Measurements from ENCODE around the gene CLSTN2.

CLSTN2 gene

GRCh38 chr3:140148824-140149390, 213.9 kb downstream of the CLSTN2 start:
- no peak for DNase-seq (ENCODE audit: low read depth, low spot score)

- no peak for DNase-seq (ENCODE audit: low read depth, low spot score)
Measured at GRCh38 chr3:140151321-140151720, 216.3 kb downstream of the CLSTN2 start.

- DNase-seq (ENCODE audit: low read depth, low spot score) = no peak
Measured at GRCh38 chr3:140152851-140153639, 218.1 kb downstream of the CLSTN2 start.

- DNase-seq (ENCODE audit: low read depth, low spot score) = no peak
Measured at GRCh38 chr3:140153736-140154135, 218.8 kb downstream of the CLSTN2 start.

- no peak for DNase-seq (ENCODE audit: low read depth, low spot score)
Measured at GRCh38 chr3:140157161-140157560, 222.2 kb downstream of the CLSTN2 start.

GRCh38 chr3:140159646-140160045, 224.7 kb downstream of the CLSTN2 start:
- DNase-seq (ENCODE audit: low read depth, low spot score) = no peak

DNA sequence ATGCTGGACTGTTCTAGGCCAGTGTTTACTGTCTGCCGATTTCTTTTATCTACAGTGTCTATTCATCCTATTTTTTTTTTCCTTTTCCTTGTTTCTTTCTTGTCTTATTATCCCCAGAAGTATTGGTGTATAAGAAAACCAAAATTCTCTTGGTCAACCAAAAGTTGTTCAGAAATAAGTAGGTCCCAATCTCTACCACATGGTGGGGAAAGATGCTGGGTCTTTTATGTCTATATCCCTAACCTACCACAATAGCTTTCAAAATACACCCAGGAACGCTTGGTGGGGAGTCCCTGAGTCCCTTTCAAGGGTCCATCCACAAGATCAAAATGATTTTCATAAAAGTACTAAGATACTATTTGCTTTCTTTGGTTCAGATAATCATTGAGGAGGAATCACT, 225.6 kb downstream of the CLSTN2 start:
- no peak for DNase-seq (ENCODE audit: low read depth, low spot score)

- no peak for DNase-seq (ENCODE audit: low read depth, low spot score)
Measured at GRCh38 chr3:140162551-140162950, 227.6 kb downstream of the CLSTN2 start.

DNA sequence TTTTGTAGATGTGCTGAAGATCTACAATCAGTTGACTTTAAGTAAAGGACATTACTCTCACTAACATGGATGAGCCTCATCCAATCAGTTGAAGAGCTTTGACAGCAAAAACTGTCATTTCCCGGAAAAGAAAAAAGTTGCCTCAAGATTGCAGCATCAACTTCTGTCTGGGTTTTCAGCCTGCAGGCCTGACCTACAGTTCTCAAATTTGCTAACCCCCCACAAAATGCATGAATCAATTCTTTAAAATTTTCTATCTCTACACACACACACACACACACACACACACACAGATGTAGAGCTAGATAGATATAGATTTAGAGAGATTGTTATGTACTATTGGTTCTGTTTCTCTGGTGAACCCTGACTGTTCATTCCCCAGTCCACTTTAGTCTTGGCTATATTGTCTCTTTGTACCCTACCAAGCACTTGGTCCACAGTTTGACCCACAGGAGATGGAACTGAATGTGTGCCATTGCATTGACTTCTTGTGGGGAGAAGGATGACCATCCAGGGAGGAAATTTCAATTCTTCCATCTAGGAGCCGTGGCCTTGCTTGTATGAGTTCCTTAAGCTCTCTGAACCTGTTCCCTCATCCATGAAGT, 228.3 kb downstream of the CLSTN2 start:
- no peak for DNase-seq (ENCODE audit: low read depth, low spot score)

DNA sequence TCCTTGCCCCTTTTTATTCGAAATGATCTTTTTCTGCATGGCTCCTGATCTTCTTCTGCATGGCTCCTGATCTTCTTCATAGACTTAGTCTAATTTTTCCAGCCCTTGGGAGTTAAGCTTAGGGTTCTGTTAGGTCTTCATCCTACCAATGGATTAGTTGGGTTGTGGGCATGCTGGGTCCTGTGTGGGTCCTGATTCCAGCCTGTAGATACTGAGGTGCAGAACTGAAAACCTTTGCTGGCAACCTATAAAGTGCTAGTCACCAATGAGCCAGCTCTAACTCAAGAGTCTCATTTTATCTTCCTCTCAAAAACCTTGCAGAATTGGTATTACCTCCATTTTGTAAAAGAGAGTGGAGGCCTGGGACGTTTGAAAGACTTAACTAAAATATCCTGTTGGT, 229.2 kb downstream of the CLSTN2 start:
- no peak for DNase-seq (ENCODE audit: low read depth, low spot score)

DNA sequence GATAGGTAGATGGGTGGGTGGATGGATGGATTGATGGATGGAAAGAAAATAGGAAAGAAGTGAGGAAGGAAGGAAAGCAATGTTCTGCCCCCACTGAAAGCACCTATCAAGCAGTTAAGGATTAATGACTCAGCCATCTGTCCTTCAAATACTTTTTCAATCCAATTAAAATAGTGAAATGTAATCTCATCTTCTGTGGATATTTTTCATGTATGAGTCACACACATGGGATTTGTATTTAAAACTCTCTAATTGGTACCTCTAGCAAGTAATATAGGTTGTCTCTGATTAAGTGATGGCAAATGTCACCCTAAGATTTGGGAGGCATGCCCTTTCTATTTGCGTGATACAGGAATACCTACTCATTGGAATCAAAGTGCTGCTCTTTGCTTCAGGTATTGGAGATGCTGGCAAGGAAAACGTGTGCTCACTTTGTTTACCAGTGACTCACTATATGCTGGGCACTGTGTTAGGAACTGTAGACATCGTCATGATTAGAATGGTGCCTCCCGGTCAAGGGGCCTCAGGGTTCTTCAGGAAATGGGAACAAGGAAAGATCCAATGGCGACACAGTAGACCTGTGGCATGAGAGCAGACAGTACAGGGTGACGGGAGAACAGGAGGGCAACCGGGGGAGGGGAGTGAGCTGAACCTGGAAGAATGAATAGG, 230.1 kb downstream of the CLSTN2 start:
- DNase-seq (ENCODE audit: low read depth, low spot score) = no peak

GRCh38 chr3:140165781-140166180, 230.8 kb downstream of the CLSTN2 start:
- DNase-seq (ENCODE audit: low read depth, low spot score) = no peak

DNA sequence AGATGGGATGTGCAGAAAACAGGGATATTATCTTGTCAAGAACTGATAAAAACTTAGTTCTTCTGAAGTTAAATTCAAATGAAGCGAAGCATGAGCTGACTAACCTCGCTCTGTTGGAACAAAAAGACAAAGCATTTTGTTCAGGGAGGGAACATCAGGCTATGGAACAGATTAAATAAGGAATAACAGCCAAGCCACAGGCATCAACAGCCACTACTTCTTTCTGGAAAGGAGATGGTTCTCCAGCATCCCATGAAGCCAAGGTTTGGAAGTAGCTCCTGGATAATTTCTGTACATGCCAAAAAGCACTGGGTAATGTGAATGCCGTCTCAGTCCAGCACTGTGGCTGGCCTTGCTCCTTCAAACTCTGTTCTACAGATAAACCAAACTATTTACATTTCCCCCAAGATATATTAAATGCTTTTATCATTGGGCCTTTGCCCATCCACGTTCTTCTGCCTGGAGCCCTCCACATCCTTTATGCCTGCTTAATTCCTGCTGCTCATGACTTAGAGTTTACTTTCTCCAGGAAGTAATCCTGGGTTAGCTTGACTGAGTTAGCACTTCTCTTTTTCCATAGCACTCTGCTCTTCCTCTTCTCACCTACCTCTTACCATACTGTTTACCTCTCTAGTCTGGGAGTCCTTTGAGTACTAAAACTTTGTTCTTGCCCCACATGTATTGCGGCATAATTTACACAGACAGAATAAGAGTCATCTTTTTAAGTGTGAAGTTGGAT, 232.0 kb downstream of the CLSTN2 start:
- no peak for DNase-seq (ENCODE audit: low read depth, low spot score)

DNA sequence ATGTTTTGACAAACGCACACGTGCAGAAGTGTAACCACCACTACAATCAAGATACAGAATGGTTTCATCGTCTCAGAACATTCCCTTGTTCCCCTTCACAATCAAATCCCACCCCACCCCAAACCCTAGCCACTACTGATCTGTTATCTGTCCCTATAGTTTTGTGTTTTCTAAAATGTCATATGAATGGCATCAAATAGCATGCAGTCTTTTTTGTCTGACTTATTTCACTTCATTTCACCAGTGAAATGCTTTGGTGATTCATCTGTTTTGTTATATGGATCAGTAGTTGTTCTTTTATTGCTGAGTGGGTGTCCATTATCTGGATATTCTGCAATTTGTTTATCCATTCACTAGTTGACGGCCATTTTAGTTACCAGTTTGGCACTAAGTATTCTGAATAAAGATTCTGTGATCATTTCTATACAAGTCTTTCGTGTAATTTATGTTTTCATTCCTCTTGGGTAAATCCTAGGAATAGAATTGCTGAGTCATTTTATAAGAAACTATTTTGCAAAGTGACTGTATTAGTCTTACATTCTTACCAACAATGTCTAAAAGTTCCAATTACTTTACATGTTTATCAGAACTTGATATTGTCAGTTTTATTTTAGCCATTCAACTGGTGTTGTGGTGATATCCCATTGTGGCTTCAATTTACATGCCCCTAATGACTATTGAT, 232.8 kb downstream of the CLSTN2 start:
- no peak for DNase-seq (ENCODE audit: low read depth, low spot score)

GRCh38 chr3:140170612-140171011, 235.6 kb downstream of the CLSTN2 start:
- DNase-seq (ENCODE audit: low read depth, low spot score) = no peak

DNA sequence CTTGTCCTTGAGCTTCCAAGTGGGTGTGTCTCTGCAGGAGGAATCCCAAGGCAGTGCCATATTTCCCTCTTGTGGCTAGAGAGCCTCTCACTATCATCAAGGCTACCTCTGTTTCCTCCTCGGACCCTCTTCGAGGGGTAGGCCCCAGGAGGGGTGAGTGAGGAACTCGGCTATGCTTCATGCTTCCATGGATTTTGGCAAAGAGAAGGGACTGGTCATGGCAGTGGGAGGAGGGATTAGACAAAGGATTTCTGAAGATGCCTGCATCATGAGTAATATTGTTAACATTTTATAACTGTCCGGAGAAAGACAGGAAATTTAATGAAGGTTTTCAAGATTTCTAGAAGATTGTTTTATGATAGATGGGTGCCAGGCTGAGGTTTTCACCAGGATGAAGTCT, 241.5 kb downstream of the CLSTN2 start:
- DNase-seq (ENCODE audit: low read depth, low spot score) = no peak

DNA sequence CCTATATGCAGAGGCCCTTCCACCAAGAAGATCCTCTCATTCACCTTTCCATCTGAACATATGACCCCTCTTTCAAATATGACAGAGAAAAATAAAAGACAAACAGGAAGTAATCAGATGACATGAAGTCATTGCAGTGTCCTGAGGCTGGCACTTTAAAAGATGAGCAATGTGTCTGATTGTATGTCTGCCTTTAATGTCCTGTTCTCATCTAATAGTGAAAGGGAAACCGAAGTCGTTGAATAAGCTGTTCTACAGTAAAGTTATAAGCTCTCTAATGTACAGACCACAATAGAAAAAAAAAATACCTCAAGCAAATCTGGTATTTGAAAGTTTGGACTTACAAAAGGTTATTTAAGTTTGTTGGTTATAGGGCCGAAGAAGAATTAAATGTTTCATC, 243.0 kb downstream of the CLSTN2 start:
- no peak for DNase-seq (ENCODE audit: low read depth, low spot score)

- no peak for DNase-seq (ENCODE audit: low read depth, low spot score)
Measured at GRCh38 chr3:140178482-140178881, 243.5 kb downstream of the CLSTN2 start.

DNA sequence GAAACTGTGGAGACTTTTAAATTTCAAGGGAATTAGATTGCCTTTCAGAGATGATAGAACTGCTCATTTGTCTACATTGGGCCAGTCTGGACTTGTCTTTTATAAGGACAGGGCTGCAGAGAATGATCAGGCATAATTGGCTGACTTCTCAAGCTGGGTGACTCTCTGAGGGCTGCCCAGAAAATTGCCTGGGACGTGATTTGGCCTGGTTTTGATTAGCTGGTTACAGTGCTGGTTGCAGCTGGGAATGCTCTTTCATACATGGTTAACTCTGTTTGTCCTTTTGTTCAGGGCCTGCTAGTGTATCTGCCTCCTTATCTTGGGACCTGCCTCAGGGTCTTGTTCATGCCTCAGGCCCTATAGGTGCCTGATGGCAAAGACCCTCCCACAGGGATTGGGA, 245.6 kb downstream of the CLSTN2 start:
- DNase-seq (ENCODE audit: low read depth, low spot score) = no peak

- no peak for DNase-seq (ENCODE audit: low read depth, low spot score)
Measured at GRCh38 chr3:140185375-140185774, 250.4 kb downstream of the CLSTN2 start.

- no peak for DNase-seq (ENCODE audit: low read depth, low spot score)
Measured at GRCh38 chr3:140186421-140186920, 251.5 kb downstream of the CLSTN2 start.

All from brain pericyte (primary cell).